ENCODE results near the gene CFAP45.

CFAP45 gene

GRCh38 chr1:159828581-159829272 lies 71.2 kb downstream of the CFAP45 start:
- DNase-seq (ENCODE audit: low spot score): no peak
- no peak for FAIRE-seq

GRCh38 chr1:159828176-159828575 lies 71.8 kb downstream of the CFAP45 start:
- no peak for DNase-seq (ENCODE audit: low spot score)

GRCh38 chr1:159827549-159827948 lies 72.4 kb downstream of the CFAP45 start:
- FAIRE-seq: no peak
- no peak for DNase-seq (ENCODE audit: low spot score)

More at GRCh38 chr1:159828176-159828575, 71.8 kb downstream of the CFAP45 start:
- FAIRE-seq: no peak

- DNase-seq (ENCODE audit: low spot score) (no peak), FAIRE-seq (no peak)
Observed at GRCh38 chr1:159827102-159827490, 72.9 kb downstream of the CFAP45 start.

GRCh38 chr1:159826441-159827101 lies 73.4 kb downstream of the CFAP45 start, which contains the start of gene SLAMF8:
Gene SLAMF8, plus strand, starts transcription at chr1:159826873. Its CDS starts 26 bp downstream, at chr1:159826899.
- DNase-seq (ENCODE audit: low spot score): no peak
- no peak for FAIRE-seq

- DNase-seq (ENCODE audit: low spot score) (no peak), FAIRE-seq (no peak)
Observed at GRCh38 chr1:159825564-159825963, 74.4 kb downstream of the CFAP45 start.

- DNase-seq (ENCODE audit: low spot score) (no peak), FAIRE-seq (no peak)
Observed at GRCh38 chr1:159823406-159823805, 76.6 kb downstream of the CFAP45 start.

Data from urothelium cell line (cell line).